ENCODE results near the gene CYP1A2.

GRCh38 chr15:74758736-74759135 lies 10.1 kb downstream of the CYP1A2 start:
- TF ChIP-seq, protein P1, sequence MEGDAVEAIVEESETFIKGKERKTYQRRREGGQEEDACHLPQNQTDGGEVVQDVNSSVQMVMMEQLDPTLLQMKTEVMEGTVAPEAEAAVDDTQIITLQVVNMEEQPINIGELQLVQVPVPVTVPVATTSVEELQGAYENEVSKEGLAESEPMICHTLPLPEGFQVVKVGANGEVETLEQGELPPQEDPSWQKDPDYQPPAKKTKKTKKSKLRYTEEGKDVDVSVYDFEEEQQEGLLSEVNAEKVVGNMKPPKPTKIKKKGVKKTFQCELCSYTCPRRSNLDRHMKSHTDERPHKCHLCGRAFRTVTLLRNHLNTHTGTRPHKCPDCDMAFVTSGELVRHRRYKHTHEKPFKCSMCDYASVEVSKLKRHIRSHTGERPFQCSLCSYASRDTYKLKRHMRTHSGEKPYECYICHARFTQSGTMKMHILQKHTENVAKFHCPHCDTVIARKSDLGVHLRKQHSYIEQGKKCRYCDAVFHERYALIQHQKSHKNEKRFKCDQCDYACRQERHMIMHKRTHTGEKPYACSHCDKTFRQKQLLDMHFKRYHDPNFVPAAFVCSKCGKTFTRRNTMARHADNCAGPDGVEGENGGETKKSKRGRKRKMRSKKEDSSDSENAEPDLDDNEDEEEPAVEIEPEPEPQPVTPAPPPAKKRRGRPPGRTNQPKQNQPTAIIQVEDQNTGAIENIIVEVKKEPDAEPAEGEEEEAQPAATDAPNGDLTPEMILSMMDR (conservative IDR thresholded peaks at IDR 0.05 in 1 of 2, IDR thresholded peaks at IDR 0.05 in 1 of 2; ENCODE audit: extremely low read depth in 1 of 2, insufficient read depth in 1 of 2, low read depth in 1 of 2, low read length in 2 of 2): no peak
- TF ChIP-seq EZH2 (IDR thresholded peaks at IDR 0.05; ENCODE audit: borderline replicate concordance, low read length): no peak

All from mammary epithelial cell (primary cell).